Testis (tissue), 2 donors: Measurements from ENCODE around the gene GBE1.

Source experiments
- POLR2A ChIP-seq: fragments of 450-650 bp; IDR thresholded peaks from one replicate; pipeline ENCODE4 v1.6.1; 2017; ENCODE audit warnings: antibody characterized with exemption, mild to moderate bottlenecking, moderate library complexity
- TF ChIP-seq, protein P1 (sequence below), 3 experiments: fragments of 450-650 bp in 2 of 3; fragments of 200-600 bp in 1 of 3; sonication (generic) in 1 of 3; IDR thresholded peaks; one replicate each; pipeline ENCODE4 v1.5.1; 2016 to 2019; ENCODE audit warnings: antibody characterized with exemption in 3 of 3, mild to moderate bottlenecking in 2 of 3, moderate library complexity in 1 of 3

DNA sequence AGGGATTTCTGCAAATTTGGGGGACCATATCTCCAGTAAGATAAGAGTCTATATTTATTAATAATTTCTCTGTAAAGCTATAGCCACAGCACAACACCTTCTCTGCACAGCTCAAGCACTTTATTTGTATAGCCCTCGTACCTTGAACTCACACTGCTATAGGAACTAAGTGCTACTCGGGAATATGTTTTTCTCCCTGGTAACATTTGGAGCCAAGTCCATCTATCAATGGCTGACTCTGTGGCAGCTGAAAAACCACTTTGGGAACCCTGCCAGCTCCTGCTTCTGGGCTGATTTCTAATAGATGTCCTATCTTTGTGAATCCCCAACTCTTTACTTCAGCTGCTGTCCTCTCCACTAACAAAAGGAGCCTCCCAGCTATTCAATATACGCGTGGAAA is 298.5 kb downstream of the GBE1 start:
- TF ChIP-seq, protein P1, sequence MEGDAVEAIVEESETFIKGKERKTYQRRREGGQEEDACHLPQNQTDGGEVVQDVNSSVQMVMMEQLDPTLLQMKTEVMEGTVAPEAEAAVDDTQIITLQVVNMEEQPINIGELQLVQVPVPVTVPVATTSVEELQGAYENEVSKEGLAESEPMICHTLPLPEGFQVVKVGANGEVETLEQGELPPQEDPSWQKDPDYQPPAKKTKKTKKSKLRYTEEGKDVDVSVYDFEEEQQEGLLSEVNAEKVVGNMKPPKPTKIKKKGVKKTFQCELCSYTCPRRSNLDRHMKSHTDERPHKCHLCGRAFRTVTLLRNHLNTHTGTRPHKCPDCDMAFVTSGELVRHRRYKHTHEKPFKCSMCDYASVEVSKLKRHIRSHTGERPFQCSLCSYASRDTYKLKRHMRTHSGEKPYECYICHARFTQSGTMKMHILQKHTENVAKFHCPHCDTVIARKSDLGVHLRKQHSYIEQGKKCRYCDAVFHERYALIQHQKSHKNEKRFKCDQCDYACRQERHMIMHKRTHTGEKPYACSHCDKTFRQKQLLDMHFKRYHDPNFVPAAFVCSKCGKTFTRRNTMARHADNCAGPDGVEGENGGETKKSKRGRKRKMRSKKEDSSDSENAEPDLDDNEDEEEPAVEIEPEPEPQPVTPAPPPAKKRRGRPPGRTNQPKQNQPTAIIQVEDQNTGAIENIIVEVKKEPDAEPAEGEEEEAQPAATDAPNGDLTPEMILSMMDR (IDR thresholded peaks at IDR 0.05): no peak
- no peak for TF ChIP-seq POLR2A
